Measurements from ENCODE around the gene BACH2. TPM values are rescaled to one million over a fixed set of nuclear protein-coding genes. Genes with fewer than 3 reads are reported as not detected.

The BACH2 gene
- polyA plus RNA-seq, 1 donor from 2014 or later, result 45.5 TPM

GRCh38 chr6:90154755-90155470, 141.7 kb downstream of the BACH2 start:
- no peaks in the 10 kb centered on the region for H3K27me3 ChIP-seq (ENCODE audit: insufficient read depth, low read depth, low read length)
- no peak overlapping the region for H3K4me2 ChIP-seq (ENCODE audit: low read length)

DNA sequence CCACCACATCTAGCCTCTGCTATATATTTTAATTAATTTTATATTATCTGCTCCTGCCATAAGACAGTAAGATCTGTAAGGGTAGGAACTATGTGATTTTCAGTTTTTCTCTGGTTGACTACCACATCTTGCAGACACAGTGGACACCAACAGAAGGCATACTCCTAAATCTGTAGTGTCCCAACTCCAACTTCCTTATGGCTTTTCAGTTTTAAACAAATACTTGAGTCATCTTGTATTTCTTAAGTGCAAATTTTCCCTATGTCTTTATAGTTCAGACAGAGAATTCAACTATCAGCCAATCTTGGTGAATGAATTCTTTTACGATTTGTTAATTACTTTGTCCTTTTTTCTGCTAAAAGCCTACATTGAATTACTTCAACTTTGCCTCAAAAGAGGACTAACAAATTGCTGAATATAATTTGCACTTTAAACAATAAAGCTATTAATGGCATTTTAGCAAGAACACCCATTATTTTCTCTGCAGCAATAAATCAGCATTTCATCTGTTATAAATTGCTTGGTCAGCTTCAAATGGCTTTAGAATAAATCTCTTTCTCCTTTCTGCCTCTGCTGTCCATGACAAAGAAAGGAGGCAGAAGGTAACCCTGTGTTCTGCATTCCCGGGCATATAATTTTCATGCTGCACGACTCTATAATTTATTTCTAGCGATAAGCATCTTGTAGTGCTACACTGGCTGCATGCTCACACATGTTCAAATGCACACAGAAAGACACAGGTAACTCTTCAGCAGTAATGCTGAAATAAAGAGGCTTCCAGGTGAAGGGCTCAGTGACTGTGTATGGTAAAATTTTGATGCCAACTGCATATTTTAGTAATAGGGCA, 144.8 kb downstream of the BACH2 start:
- H3K9me2 ChIP-seq (ENCODE audit: insufficient read depth, low read length), result no peaks in the 10 kb centered on the region
- H3K4me3 ChIP-seq (ENCODE audit: low read length), result peak overlapping the region; percentile 21
- H3K27me3 ChIP-seq (ENCODE audit: insufficient read depth, low read depth, low read length), result no peaks in the 10 kb centered on the region
- H3K36me3 ChIP-seq (ENCODE audit: insufficient read depth, low read length), result no peaks in the 10 kb centered on the region
- TF ChIP-seq POLR2AphosphoS5 (IDR thresholded peaks at IDR 0.05) (peak; percentile 62), SMC3 (conservative IDR thresholded peaks at IDR 0.05; ENCODE audit: poor library complexity) (no peak), RAD21 (conservative IDR thresholded peaks at IDR 0.05) (no peak), EP300 (conservative IDR thresholded peaks at IDR 0.05; ENCODE audit: poor library complexity, severe bottlenecking) (no peak), CTCF (IDR thresholded peaks at IDR 0.05; ENCODE audit: poor library complexity, severe bottlenecking) (no peak), TAF1 (IDR thresholded peaks at IDR 0.05; ENCODE audit: low read depth) (no peak)
- H3K27ac ChIP-seq (ENCODE audit: low read length), result peak overlapping the region; percentile 21
- H3K9ac ChIP-seq (ENCODE audit: low read length), result peak overlapping the region; percentile 21
- no peak overlapping the region for H3K4me2 ChIP-seq (ENCODE audit: low read length)
- no peaks in the 10 kb centered on the region for H4K20me1 ChIP-seq (ENCODE audit: insufficient read depth)
- H2AFZ ChIP-seq (ENCODE audit: low read depth, low read length), result no peak overlapping the region
- H3K79me2 ChIP-seq (replicated peaks; ENCODE audit: insufficient read depth, low read length), result peaks cover 49% of the 10 kb centered on the region
- H3K9me3 ChIP-seq (ENCODE audit: low read length), result no peaks in the 10 kb centered on the region
- H3F3A ChIP-seq (ENCODE audit: insufficient read depth, low read length, poor library complexity, severe bottlenecking), result no peaks in the 10 kb centered on the region

More at GRCh38 chr6:90154755-90155470, 141.7 kb downstream of the BACH2 start:
- peaks cover 4% of the 10 kb centered on the region for H3F3A ChIP-seq (ENCODE audit: insufficient read depth, low read length, poor library complexity, severe bottlenecking)
- H3K9me3 ChIP-seq (ENCODE audit: low read length), result no peaks in the 10 kb centered on the region
- no peak for TF ChIP-seq TAF1 (IDR thresholded peaks at IDR 0.05; ENCODE audit: low read depth)
- no peak for TF ChIP-seq RAD21 (conservative IDR thresholded peaks at IDR 0.05)
- no peak for TF ChIP-seq POLR2AphosphoS5 (IDR thresholded peaks at IDR 0.05)
- no peak for TF ChIP-seq MXI1 (conservative IDR thresholded peaks at IDR 0.05; ENCODE audit: poor library complexity, severe bottlenecking)
- no peak for TF ChIP-seq SMC3 (conservative IDR thresholded peaks at IDR 0.05; ENCODE audit: poor library complexity)
- no peak for TF ChIP-seq EP300 (conservative IDR thresholded peaks at IDR 0.05; ENCODE audit: poor library complexity, severe bottlenecking)
- TF ChIP-seq, protein P1, sequence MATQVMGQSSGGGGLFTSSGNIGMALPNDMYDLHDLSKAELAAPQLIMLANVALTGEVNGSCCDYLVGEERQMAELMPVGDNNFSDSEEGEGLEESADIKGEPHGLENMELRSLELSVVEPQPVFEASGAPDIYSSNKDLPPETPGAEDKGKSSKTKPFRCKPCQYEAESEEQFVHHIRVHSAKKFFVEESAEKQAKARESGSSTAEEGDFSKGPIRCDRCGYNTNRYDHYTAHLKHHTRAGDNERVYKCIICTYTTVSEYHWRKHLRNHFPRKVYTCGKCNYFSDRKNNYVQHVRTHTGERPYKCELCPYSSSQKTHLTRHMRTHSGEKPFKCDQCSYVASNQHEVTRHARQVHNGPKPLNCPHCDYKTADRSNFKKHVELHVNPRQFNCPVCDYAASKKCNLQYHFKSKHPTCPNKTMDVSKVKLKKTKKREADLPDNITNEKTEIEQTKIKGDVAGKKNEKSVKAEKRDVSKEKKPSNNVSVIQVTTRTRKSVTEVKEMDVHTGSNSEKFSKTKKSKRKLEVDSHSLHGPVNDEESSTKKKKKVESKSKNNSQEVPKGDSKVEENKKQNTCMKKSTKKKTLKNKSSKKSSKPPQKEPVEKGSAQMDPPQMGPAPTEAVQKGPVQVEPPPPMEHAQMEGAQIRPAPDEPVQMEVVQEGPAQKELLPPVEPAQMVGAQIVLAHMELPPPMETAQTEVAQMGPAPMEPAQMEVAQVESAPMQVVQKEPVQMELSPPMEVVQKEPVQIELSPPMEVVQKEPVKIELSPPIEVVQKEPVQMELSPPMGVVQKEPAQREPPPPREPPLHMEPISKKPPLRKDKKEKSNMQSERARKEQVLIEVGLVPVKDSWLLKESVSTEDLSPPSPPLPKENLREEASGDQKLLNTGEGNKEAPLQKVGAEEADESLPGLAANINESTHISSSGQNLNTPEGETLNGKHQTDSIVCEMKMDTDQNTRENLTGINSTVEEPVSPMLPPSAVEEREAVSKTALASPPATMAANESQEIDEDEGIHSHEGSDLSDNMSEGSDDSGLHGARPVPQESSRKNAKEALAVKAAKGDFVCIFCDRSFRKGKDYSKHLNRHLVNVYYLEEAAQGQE (IDR thresholded peaks at IDR 0.05; ENCODE audit: borderline replicate concordance), result no peak
- no peak overlapping the region for H2AFZ ChIP-seq (ENCODE audit: low read depth, low read length)
- no peaks in the 10 kb centered on the region for H4K20me1 ChIP-seq (ENCODE audit: insufficient read depth)
- no peak overlapping the region for H3K27ac ChIP-seq (ENCODE audit: low read length)
- no peak overlapping the region for H3K9ac ChIP-seq (ENCODE audit: low read length)
- no peaks in the 10 kb centered on the region for H3K36me3 ChIP-seq (ENCODE audit: insufficient read depth, low read length)
- peaks cover 43% of the 10 kb centered on the region for H3K79me2 ChIP-seq (replicated peaks; ENCODE audit: insufficient read depth, low read length)
- H3K4me3 ChIP-seq (ENCODE audit: low read length), result no peak overlapping the region
- H3K9me2 ChIP-seq (ENCODE audit: insufficient read depth, low read length), result no peaks in the 10 kb centered on the region
